Esophagus (tissue), 2 donors: Measurements from ENCODE around the gene MGST3. TPM values are rescaled to one million over a fixed set of nuclear protein-coding genes. Genes with fewer than 3 reads are reported as not detected.
"Not testable (repeated sequence)": the region's sequence is repeated elsewhere in the genome, so short reads cannot be mapped to it uniquely, and the experiment has no call there.

Experiments
- H3K27ac ChIP-seq, 2 donors: one replicate each; pipeline ENCODE4 v1.5.1; 2013; ENCODE audit warnings: low read depth in 2 of 2, mild to moderate bottlenecking in 2 of 2, inconsistent platforms in 1 of 2, low read length in 1 of 2, moderate library complexity in 1 of 2
- H3K27me3 ChIP-seq, 2 donors: one replicate each; pipeline ENCODE4 v1.6.1; 2013; ENCODE audit warnings: low read length in 2 of 2, control low read depth in 1 of 2, mild to moderate bottlenecking in 1 of 2; ENCODE audit not compliant: insufficient read depth in 2 of 2, control insufficient read depth in 1 of 2
- H3K36me3 ChIP-seq, 2 donors: one replicate each; pipeline ENCODE4 v1.6.1; 2013; ENCODE audit warnings: low read length in 1 of 2; ENCODE audit not compliant: control insufficient read depth in 2 of 2, insufficient read depth in 2 of 2
- H3K4me1 ChIP-seq, 2 donors: one replicate each; pipeline ENCODE4 v1.6.1; 2013; ENCODE audit warnings: low read length in 1 of 2; ENCODE audit not compliant: control insufficient read depth in 2 of 2, insufficient read depth in 2 of 2
- H3K4me3 ChIP-seq, 2 donors: one replicate each; pipeline ENCODE4 v1.5.1; 2013; ENCODE audit warnings: low read length in 2 of 2, mild to moderate bottlenecking in 2 of 2, low read depth in 1 of 2, moderate library complexity in 1 of 2
- H3K9me3 ChIP-seq, 2 donors: one replicate each; pipeline ENCODE4 v1.6.1; 2013; ENCODE audit warnings: mild to moderate bottlenecking in 2 of 2, low read depth in 1 of 2, low read length in 1 of 2, moderate library complexity in 1 of 2; ENCODE audit not compliant: control insufficient read depth in 2 of 2, insufficient read depth in 1 of 2
- WGBS, 2 donors: extraction: QIAGEN DNeasy Blood & Tissue Kit; methylation state at CpG; one replicate each; pipeline ENCODE4 v1.1.7; 2013; 5-methylcytosine and 5-hydroxymethylcytosine counted together
- polyA plus RNA-seq, 2 donors: library from polyadenylated mRNA; stranded (reverse); fragments of 200-250 nt; gene quantifications; one replicate each; pipeline ENCODE4 v1.2.3, GENCODE V29; 2013
- donor health status: healthy with polysubstance abuse.
- donor health status: Bipolar disorder and iron deficiency.

Gene MGST3
- polyA plus RNA-seq, 2 donors: 100 to 148 TPM

DNA sequence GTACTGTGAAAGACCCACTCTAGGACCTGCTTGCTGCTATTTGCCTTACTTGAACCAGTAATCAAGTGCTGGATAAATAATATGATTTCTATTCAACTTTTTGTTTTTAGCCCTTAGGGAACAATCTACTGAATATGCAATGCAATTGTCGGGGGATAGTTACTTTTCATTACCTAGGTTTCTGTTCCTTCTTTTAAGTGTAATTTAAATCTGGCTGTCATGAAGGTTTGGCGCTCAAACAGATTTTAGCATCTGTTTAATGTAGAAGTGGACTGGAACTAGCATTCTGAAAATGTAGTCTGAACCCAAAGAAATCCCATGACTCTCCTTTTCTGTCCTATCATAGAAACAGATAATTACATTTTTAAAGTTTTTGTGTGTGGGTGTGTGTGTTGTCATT, 4.8 kb downstream of the MGST3 start:
- Histone ChIP-seq H3K4me1 (peaks cover 0 to 2% of the 10 kb centered on the region in 2 donors), H3K4me3 (no peak overlapping the region), H3K27ac (no peak overlapping the region), H3K27me3 (no peaks in the 10 kb centered on the region), H3K36me3 (peaks cover 0 to 2% of the 10 kb centered on the region in 2 donors), H3K9me3 (no peaks in the 10 kb centered on the region)
- 49 to 67% methylated on average over 2 of the region's 2 CpGs for WGBS, 2 donors

DNA sequence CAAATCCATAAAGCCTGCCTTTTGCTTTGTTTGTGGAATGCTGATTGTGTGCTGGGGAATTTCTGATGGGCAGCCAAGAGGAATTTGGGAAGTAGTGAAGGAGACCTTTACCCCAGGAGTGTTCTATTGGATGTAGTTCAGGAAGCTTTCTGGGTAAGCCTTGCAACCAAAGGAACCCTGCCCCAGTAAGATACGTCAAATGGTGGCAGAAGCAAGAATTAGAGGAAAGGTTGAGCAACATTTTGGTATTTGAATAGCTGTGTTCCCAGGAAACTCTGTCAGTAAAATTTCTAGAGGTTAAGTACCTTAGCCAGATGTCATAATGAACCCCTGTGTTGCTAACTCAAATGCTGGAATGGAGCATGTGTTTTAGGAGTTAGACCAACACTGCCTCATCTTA, 6.4 kb downstream of the MGST3 start:
- Histone ChIP-seq H3K36me3 (peaks cover 0 to 2% of the 10 kb centered on the region in 2 donors), H3K27me3 (no peaks in the 10 kb centered on the region), H3K27ac (no peak overlapping the region), H3K9me3 (no peaks in the 10 kb centered on the region), H3K4me1 (peaks cover 0 to 2% of the 10 kb centered on the region in 2 donors), H3K4me3 (no peak overlapping the region)
- 39 to 51% methylated on average over 1 of the region's 1 CpG for WGBS, 2 donors

- not testable (repeated sequence) for H3K4me3 ChIP-seq, H3K27ac ChIP-seq, H3K4me1 ChIP-seq, H3K36me3 ChIP-seq, H3K27me3 ChIP-seq, H3K9me3 ChIP-seq
- 82 to 91% methylated on average over 7 of the region's 7 CpGs for WGBS, 2 donors
Observed at GRCh38 chr1:165638211-165638610, 7.2 kb downstream of the MGST3 start.

DNA sequence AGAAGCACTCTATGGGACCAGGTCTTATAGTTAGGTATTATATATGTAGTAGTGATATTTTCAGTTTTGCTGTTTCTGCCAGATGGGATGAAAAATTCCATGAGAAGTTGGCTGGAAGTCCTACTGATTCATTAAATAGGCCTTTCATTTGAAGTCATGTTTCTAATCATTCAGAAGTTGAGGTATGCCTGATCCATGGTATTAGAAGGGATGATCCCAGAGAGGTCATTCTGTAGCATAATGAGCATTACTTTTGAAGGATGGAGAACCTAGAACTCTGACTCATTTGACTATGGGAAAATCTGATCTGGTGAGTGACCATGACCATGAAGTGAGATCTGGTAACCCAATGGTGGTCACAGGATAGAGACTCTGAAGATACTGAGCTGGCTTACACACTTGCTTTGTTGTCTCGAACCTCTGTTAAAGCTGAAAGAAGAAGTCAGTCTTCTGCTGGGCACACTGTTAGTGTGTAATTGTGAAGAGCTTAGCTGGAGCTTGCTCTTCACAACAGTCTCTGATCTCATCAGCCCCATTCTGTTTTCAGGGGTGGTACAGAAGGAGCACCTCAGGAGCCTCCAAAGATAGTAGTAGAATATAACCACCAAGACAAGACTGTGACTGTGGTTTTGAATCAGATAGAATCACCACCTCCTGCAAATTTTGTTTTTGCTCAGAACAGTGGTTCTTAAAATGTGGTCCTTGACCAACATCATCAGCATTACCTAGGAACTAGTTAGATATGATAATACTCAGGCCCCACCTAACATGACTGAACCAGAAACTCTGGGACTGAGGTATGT, 9.0 kb downstream of the MGST3 start:
- Histone ChIP-seq H3K9me3 (no peaks in the 10 kb centered on the region), H3K27me3 (no peaks in the 10 kb centered on the region), H3K27ac (no peak overlapping the region), H3K36me3 (peaks cover 0 to 2% of the 10 kb centered on the region in 2 donors), H3K4me1 (peaks cover 0 to 2% of the 10 kb centered on the region in 2 donors), H3K4me3 (no peak overlapping the region)
- 91 to 98% methylated on average over 1 of the region's 1 CpG for WGBS, 2 donors

DNA sequence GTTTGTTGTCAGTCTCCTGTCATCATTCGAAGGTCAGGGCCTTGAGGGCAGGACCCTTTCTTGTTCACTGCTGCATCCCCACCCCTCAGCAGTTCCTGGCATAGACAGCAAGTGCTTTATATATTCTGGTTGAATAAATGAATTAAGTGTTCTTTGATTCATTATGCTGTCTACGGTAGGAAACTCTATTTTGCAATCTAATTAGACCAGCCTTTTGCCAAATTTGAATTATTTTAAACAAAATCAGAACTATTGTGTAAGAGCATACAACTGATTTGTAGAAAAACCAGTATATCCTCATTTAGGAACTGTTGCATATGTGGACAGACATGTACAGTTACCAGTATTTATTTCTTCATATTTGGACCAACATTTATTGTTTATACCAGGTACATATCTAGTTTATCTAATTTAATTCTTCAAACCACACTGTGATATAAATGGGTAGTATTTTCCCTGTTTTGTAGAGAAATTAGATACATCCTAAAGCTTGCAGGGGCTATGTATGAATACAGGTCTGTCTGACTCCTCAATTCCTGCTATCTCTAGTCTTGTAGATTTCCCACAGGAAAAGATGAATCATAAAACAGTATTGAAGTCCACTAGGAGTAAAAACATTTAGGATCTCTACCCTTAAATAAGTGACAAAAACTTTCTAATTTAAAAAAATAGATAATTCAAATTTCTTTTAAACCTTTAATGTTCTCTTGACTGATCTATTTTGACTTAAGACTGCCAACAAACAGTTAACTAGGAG, 10.4 kb downstream of the MGST3 start:
- Histone ChIP-seq H3K4me3 (no peak overlapping the region), H3K9me3 (no peaks in the 10 kb centered on the region), H3K27me3 (no peaks in the 10 kb centered on the region), H3K27ac (no peak overlapping the region), H3K4me1 (peaks cover 2 to 5% of the 10 kb centered on the region in 2 donors), H3K36me3 (peaks cover 0 to 2% of the 10 kb centered on the region in 2 donors)
- 37 to 58% methylated on average over 2 of the region's 2 CpGs for WGBS, 2 donors

DNA sequence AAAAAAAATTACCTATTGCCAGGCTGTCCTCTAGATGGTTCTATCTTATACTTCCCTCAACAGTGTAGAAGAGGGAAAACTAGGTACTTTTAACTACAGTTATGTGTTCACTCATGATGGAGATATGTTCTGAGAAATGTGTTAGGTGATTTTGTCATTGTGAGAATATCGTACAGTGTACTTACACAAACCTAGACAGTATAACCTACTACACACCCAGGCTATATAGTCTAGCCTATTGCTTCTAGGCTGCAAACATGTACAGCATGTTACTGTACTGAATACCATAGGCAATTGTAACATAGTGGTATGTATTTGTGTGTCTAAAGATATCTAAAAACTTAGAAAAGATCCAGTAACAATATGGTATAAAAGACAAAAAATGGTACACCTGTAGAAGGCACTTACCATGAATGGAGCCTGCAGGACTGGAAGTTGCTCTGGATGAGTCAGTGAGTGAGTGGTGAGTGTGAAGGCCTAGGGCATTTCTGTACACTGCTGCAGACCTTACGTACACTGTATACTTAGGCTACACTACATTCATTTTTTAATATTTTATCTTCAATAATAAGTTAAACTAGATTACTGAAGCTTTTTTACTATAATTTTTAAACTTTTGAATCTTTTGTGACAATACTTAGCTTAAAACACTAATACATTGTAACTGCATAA, 13.2 kb downstream of the MGST3 start:
- no peak overlapping the region for H3K4me3 ChIP-seq
- peaks cover 4 to 8% of the 10 kb centered on the region in 2 donors for H3K4me1 ChIP-seq
- WGBS, 2 donors: 59 to 70% methylated on average over 2 of the region's 2 CpGs
- no peaks in the 10 kb centered on the region for H3K9me3 ChIP-seq
- no peak overlapping the region for H3K27ac ChIP-seq
- no peaks in the 10 kb centered on the region for H3K36me3 ChIP-seq
- no peaks in the 10 kb centered on the region for H3K27me3 ChIP-seq

GRCh38 chr1:165645654-165646366, 14.8 kb downstream of the MGST3 start:
- 54 to 65% methylated on average over 8 of the region's 8 CpGs for WGBS, 2 donors
- no peaks in the 10 kb centered on the region for H3K9me3 ChIP-seq
- H3K36me3 ChIP-seq: no peaks in the 10 kb centered on the region
- no peaks in the 10 kb centered on the region for H3K27me3 ChIP-seq
- no peak overlapping the region for H3K27ac ChIP-seq
- no peak overlapping the region for H3K4me3 ChIP-seq
- peaks cover 4 to 8% of the 10 kb centered on the region in 2 donors for H3K4me1 ChIP-seq

DNA sequence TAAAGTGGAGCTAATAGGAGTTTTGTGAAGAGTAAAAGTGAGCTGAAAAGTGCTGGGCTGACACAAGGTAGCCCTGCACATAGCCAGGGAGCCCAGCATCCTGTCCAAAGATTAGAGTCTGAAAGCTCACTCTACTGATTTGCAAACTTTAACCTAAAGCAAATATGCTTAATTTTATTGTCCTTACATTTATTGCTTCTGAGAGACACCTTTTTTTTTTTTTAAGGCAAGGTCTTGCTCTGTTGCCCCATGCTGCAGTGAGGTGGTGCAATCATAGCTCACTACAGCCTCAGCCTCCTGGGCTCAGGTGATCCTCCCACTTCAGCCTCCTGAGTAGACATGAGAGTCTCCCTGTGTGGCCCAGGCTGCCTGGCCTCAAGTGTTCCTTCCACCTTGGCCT, 16.5 kb downstream of the MGST3 start:
- H3K27me3 ChIP-seq: no peaks in the 10 kb centered on the region
- no peaks in the 10 kb centered on the region for H3K9me3 ChIP-seq
- peaks cover 0 to 3% of the 10 kb centered on the region in 2 donors for H3K36me3 ChIP-seq
- H3K4me1 ChIP-seq: peaks cover 4 to 8% of the 10 kb centered on the region in 2 donors
- no peak overlapping the region for H3K4me3 ChIP-seq
- no peak overlapping the region for H3K27ac ChIP-seq

- Histone ChIP-seq H3K4me3 (no peak overlapping the region), H3K27ac (no peak overlapping the region), H3K27me3 (no peaks in the 10 kb centered on the region), H3K9me3 (no peaks in the 10 kb centered on the region), H3K36me3 (peaks cover 0 to 5% of the 10 kb centered on the region in 2 donors), H3K4me1 (peaks cover 4 to 8% of the 10 kb centered on the region in 2 donors)
- WGBS, 2 donors: 63 to 87% methylated on average over 4 of the region's 4 CpGs
Observed at GRCh38 chr1:165647970-165648369, 16.9 kb downstream of the MGST3 start.
